Measurements from ENCODE around the gene PIH1D2. TPM values are rescaled to one million over a fixed set of nuclear protein-coding genes. Genes with fewer than 3 reads are reported as not detected.

The PIH1D2 gene
- total and polyA plus RNA-seq, 8 donors = 0.55 to 12.5 (median 3.1) TPM; not detected in 2

- H3K4me1 ChIP-seq = peaks cover 10 to 37% (median 22%) of the 10 kb centered on the region in 4 donors
- 0 to 1% (median 1%) methylated on average over 29 to 71 of the region's 71 CpGs for WGBS, 5 donors
- H3K36me3 ChIP-seq = peaks cover 19 to 41% (median 36%) of the 10 kb centered on the region in 4 donors
- H3K4me3 ChIP-seq = peak within 1 kb of the TSS; percentile 76 to 94 (median 83)
- DNase-seq = peak; percentile 88 to 95
- no peaks in the 10 kb centered on the region for H3K9me3 ChIP-seq
- TF ChIP-seq, protein P1, sequence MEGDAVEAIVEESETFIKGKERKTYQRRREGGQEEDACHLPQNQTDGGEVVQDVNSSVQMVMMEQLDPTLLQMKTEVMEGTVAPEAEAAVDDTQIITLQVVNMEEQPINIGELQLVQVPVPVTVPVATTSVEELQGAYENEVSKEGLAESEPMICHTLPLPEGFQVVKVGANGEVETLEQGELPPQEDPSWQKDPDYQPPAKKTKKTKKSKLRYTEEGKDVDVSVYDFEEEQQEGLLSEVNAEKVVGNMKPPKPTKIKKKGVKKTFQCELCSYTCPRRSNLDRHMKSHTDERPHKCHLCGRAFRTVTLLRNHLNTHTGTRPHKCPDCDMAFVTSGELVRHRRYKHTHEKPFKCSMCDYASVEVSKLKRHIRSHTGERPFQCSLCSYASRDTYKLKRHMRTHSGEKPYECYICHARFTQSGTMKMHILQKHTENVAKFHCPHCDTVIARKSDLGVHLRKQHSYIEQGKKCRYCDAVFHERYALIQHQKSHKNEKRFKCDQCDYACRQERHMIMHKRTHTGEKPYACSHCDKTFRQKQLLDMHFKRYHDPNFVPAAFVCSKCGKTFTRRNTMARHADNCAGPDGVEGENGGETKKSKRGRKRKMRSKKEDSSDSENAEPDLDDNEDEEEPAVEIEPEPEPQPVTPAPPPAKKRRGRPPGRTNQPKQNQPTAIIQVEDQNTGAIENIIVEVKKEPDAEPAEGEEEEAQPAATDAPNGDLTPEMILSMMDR (IDR thresholded peaks at IDR 0.05) = no peak
- TF ChIP-seq POLR2AphosphoS5 (IDR thresholded peaks at IDR 0.05) = peak; percentile 35 to 84 (median 83)
- TF ChIP-seq EP300 (IDR thresholded peaks at IDR 0.05) = no peak
- peak in 1 of 4 donors; percentile 15 for TF ChIP-seq POLR2A (IDR thresholded peaks at IDR 0.05)
- intact Hi-C loops (cut with DNase I; ENCODE audit: low total_unique reads) = no loop called here
- no peaks in the 10 kb centered on the region for H3K27me3 ChIP-seq
- peak within 1 kb of the TSS; percentile 82 to 96 (median 93) for H3K27ac ChIP-seq
These were observed 48.8 kb downstream of the PIH1D2 start, which contains the start of gene DLAT for GRCh38 chr11:112024773-112025678. DLAT (plus strand) TSS chr11:112025408; CDS start chr11:112025473, 65 bp downstream.

DNA sequence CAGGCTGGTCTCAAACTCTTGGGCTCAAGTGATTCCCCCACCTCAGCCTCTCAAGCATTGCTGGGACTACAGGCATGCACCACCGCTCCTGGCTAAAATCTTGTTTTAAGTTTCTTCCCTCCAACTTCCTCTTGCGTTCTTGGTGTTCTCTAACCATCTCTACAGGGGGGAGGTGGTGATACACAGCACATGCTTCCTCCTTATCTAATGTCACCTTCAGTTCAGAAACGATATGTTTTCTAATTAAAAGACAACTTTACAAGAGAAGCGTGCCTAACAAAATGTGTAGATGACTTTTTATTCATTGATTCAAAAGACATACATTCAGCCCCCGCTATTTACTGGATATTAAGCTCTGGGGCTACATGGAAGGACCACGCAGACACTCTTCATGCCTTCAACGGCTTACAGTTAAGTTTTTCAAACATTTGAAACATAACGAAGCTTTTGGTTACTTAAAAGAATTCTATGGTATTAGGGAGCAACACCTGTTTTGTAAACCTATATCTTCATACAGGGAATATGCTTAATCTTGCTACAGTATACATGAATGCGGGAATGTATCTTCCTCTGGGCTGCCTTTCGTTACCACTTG is 49.5 kb downstream of the PIH1D2 start:
- peak overlapping the region; percentile 76 to 94 (median 83) for H3K4me3 ChIP-seq
- H3K4me1 ChIP-seq = peaks cover 10 to 37% (median 22%) of the 10 kb centered on the region in 4 donors
- TF ChIP-seq POLR2AphosphoS5 (IDR thresholded peaks at IDR 0.05) = no peak
- TF ChIP-seq, protein P1 (IDR thresholded peaks at IDR 0.05) = no peak
- no peak for TF ChIP-seq POLR2A (IDR thresholded peaks at IDR 0.05)
- TF ChIP-seq EP300 (IDR thresholded peaks at IDR 0.05) = no peak
- intact Hi-C loops (cut with DNase I; ENCODE audit: low total_unique reads) = no loop called here
- peak overlapping the region; percentile 82 to 96 (median 93) for H3K27ac ChIP-seq
- peak in 1 of 2 donors; percentile 13 for DNase-seq
- H3K27me3 ChIP-seq = no peaks in the 10 kb centered on the region
- H3K9me3 ChIP-seq = no peaks in the 10 kb centered on the region
- 11 to 20% (median 14%) methylated on average over 10 of the region's 10 CpGs for WGBS, 5 donors
- H3K36me3 ChIP-seq = peaks cover 18 to 41% (median 36%) of the 10 kb centered on the region in 4 donors

DNA sequence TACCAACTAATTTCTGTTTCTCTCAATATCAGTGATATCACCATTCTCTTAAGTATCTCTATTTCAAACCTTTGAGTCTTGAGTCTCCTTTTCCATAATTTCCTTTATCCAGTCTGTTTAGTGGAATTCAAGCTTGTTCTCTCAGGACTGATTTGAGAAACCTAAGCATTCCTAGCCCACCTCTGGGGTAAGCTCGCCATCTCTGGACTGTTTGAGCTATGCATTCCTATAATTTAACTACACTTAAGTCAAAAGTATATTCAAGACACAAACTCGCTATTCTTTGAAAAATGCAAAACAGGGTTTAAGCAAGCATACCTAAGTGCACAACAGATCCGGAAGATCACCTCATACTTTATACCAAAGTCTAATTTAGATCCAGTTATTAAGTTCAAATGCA is 50.7 kb downstream of the PIH1D2 start:
- H3K36me3 ChIP-seq = peaks cover 16 to 41% (median 34%) of the 10 kb centered on the region in 4 donors
- intact Hi-C loops (cut with DNase I; ENCODE audit: low total_unique reads) = no loop called here
- 84 to 94% (median 91%) methylated on average over 3 of the region's 3 CpGs for WGBS, 5 donors
- H3K4me1 ChIP-seq = peaks cover 10 to 37% (median 21%) of the 10 kb centered on the region in 4 donors
- H3K4me3 ChIP-seq = no peak overlapping the region
- no peak overlapping the region for H3K27ac ChIP-seq
- no peak for DNase-seq
- no peaks in the 10 kb centered on the region for H3K9me3 ChIP-seq
- TF ChIP-seq POLR2AphosphoS5 (IDR thresholded peaks at IDR 0.05) (no peak), POLR2A (IDR thresholded peaks at IDR 0.05) (no peak), EP300 (IDR thresholded peaks at IDR 0.05) (no peak)
- TF ChIP-seq, protein P1 (IDR thresholded peaks at IDR 0.05) = no peak
- no peaks in the 10 kb centered on the region for H3K27me3 ChIP-seq

GRCh38 chr11:112019066-112019465 is 54.8 kb downstream of the PIH1D2 start:
- 89 to 98% (median 93%) methylated on average over 5 of the region's 5 CpGs for WGBS, 5 donors
- peaks cover 18 to 57% (median 33%) of the 10 kb centered on the region in 4 donors for H3K36me3 ChIP-seq

More at GRCh38 chr11:112019066-112019465, 54.8 kb downstream of the PIH1D2 start:
- peaks cover 11 to 40% (median 30%) of the 10 kb centered on the region in 4 donors for H3K4me1 ChIP-seq
- no peak for TF ChIP-seq POLR2AphosphoS5 (IDR thresholded peaks at IDR 0.05)
- no peak for TF ChIP-seq EP300 (IDR thresholded peaks at IDR 0.05)
- no peak for TF ChIP-seq POLR2A (IDR thresholded peaks at IDR 0.05)
- TF ChIP-seq, protein P1 (IDR thresholded peaks at IDR 0.05) = no peak
- no peak overlapping the region for H3K4me3 ChIP-seq
- DNase-seq = no peak
- intact Hi-C loops (cut with DNase I; ENCODE audit: low total_unique reads) = no loop called here
- peak overlapping the region in 1 of 5 donors; percentile 6 for H3K27ac ChIP-seq
- H3K27me3 ChIP-seq = no peaks in the 10 kb centered on the region
- H3K9me3 ChIP-seq = no peaks in the 10 kb centered on the region

Data from stomach (tissue), 9 donors.